Keratinocyte (primary cell): ENCODE data around the gene TMEM80.

Experiments
- EZH2 ChIP-seq: IDR thresholded peaks from one replicate; pipeline ENCODE4 v1.6.1; 2012; ENCODE audit warnings: inconsistent platforms, mild to moderate bottlenecking, low read length, moderate library complexity
- TF ChIP-seq, protein P1 (sequence below), 3 experiments: IDR thresholded peaks in 1 of 3; conservative IDR thresholded peaks in 1 of 3; optimal IDR thresholded peaks in 1 of 3; 2 replicates in 2 of 3; 3 replicates in 1 of 3; pipeline versions ENCODE3 to v1.5.1; 2011; ENCODE audit warnings: low read length in 3 of 3, mild to moderate bottlenecking in 3 of 3, moderate library complexity in 2 of 3, control low read depth in 1 of 3, inconsistent platforms in 1 of 3; ENCODE audit not compliant: insufficient read depth in 2 of 3; ENCODE audit errors: extremely low read depth in 1 of 3

DNA sequence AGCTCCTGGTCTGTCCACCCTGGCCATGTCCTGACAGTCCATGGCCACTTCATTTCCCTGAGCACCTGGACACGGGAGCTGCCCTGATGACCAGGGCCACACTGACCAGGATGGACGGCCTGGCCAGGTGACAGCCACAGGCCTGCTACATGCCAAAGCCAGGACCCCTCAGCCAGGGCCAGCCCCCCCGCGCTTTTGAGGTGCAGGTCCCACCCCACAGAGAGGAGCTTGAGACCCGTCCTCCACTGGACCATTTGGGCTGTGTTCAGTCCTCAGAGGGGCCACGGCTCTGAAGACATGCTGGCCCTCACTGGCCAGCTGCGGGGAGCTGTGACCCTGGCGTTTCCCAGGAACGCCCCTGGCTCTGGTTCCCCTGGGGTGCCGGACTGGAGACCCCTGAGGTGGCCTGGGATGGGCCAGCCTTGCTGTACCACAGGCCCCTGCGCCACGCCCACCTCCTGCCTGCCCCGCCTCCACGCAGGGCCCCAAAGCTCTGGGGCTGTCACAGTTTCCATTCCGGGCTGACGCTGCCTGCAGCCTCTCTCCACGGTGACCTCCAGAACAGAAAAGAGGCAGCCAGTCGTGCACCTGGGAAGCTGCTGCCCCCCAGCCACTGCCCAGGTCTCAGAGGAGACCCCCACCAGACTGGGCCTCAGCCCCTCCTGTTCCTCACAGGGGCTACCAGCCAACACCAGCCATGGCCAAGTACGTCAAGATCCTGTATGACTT, 28.6 kb downstream of the TMEM80 start:
- TF ChIP-seq, protein P1, sequence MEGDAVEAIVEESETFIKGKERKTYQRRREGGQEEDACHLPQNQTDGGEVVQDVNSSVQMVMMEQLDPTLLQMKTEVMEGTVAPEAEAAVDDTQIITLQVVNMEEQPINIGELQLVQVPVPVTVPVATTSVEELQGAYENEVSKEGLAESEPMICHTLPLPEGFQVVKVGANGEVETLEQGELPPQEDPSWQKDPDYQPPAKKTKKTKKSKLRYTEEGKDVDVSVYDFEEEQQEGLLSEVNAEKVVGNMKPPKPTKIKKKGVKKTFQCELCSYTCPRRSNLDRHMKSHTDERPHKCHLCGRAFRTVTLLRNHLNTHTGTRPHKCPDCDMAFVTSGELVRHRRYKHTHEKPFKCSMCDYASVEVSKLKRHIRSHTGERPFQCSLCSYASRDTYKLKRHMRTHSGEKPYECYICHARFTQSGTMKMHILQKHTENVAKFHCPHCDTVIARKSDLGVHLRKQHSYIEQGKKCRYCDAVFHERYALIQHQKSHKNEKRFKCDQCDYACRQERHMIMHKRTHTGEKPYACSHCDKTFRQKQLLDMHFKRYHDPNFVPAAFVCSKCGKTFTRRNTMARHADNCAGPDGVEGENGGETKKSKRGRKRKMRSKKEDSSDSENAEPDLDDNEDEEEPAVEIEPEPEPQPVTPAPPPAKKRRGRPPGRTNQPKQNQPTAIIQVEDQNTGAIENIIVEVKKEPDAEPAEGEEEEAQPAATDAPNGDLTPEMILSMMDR (optimal IDR thresholded peaks at IDR 0.05 in 1 of 3, IDR thresholded peaks at IDR 0.05 in 1 of 3, conservative IDR thresholded peaks at IDR 0.05 in 1 of 3; ENCODE audit: extremely low read depth in 1 of 3, insufficient read depth in 2 of 3, low read length in 3 of 3), result no peak
- no peak for TF ChIP-seq EZH2
